Activated CD8-positive, alpha-beta memory T cell treated with anti-CD3 and anti-CD28 coated beads, Interleukin-2, amount 50 U/mL, for 24 hours (primary cell): ENCODE data around the gene FCER1G.

Source experiments
- DNase-seq: peaks from one replicate; pipeline ENCODE4 v3.0.0-alpha.2; 2020; ENCODE audit errors: extremely low read depth

The FCER1G gene

GRCh38 chr1:161215076-161215475 lies at the start of gene FCER1G:
FCER1G (plus strand) TSS chr1:161215295; CDS start chr1:161215322, 27 bp downstream.
- DNase-seq = no peak

DNA sequence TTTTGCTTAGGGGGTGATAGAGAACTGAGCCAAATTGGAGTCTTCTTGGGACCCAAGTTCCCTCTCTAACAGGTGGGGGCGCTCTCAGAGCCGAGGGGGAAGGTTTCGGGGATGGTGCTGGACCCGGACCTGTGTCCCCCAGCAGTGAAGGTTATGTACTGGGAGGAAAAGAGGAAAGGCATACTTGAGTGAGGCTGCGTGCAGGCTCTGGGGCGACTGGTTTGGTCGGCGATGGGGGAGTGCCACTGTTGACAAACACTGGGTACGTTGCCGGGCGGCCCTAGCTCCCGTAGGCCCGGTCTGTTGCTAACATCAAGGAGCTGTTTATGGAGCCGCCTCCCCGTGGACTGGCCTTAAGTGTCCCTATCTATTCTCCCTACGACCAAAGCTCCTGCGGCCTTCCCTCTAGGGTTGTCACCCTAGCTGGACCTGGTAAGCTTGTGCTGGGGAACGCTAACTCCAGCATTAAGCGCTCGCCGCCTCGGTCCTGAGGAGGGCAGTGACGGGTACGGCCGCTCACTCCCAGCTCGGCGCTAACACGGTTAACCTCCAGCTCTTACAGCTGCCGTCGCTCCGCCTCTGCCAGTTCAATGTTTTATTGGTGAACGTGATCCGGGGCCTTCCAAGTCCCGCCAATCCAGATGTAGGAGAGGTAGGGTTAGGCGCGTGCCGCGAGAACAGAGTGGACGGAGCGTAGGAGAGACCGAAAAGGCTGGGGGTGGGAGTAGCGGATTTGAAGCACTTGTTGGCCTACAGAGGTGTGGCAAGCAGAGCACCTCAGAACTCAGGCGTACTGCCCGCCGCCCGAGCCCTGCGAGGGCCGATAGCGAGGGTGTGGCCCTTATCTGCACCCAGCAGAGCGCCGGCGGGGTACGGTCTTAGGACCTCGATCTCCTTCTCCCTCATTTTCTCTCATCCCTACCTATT lies 49.1 kb upstream of the FCER1G start, which contains the start of gene PPOX:
TSS of gene PPOX (plus strand) at position 685 of the 927 bp plus-strand sequence. CDS start 422 bp downstream, outside the sequence.
- DNase-seq = peak; percentile 89

GRCh38 chr1:161166669-161167548 lies 48.2 kb upstream of the FCER1G start:
- no peak for DNase-seq

DNA sequence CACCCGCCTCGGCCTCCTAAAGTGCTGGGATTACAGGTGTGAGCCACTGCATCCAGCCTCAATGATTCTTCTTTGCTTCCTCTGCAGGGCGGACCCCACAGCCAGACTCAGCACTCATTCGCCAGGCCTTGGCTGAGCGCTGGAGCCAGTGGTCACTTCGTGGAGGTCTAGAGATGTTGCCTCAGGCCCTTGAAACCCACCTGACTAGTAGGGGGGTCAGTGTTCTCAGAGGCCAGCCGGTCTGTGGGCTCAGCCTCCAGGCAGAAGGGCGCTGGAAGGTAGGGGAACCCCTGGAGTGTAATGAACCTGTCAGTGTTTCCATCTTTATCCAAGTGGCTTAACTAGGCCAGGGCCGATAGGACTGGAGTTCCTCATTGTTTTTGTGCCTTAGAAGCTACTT lies 46.2 kb upstream of the FCER1G start:
- no peak for DNase-seq

GRCh38 chr1:161171191-161171590 lies 43.9 kb upstream of the FCER1G start:
- DNase-seq = no peak

DNA sequence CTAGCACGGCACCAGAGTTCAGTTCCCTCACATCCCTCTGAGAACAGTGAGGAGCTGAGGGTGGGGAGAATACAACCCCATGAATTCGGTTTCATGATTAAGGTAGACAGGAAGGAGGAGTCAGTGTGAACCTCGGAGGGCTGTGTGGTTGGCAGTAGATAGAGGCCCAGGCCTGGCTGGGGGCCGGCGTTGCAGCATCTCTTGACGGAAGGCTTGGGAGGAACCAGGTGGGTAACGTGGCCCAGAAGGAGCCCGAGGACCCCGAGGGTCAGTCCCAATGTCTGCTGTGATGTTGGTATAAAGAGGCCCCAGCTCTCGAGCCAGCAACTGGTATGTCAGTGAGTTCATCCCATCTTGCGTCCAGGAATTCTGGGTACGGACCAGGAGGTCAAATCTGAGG lies 43.4 kb upstream of the FCER1G start:
- DNase-seq = no peak

GRCh38 chr1:161172349-161172748 lies 42.7 kb upstream of the FCER1G start:
- DNase-seq = no peak

DNA sequence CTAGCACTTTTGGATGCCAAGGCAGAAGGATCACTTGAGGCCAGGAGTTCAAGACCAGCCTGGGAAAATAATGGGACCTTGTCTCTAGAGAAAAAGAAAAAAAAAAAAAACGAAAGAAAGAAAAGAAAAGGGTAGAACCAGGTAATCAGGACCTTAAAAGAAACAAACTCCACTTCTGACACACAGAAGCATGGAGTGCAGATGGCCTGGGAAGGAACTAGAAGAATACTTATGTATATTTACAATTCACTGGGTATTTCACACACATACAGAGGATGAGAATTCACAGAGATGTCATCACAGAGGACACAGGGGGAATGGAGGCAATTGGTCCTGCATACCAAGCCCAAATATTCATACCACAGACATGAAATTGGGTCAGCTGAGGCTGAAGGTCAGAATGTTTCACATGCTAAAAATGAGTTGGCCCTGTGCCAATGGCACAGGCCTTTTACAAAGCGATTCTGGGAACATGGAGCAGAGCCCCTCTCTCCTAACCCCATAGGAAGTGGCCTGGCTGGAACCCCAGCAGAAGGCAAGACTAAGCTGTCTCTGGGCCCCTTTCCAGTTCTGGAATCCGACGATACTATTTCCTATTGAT lies 42.2 kb upstream of the FCER1G start:
- no peak for DNase-seq

- DNase-seq = no peak
Measured at GRCh38 chr1:161173711-161174110, 41.4 kb upstream of the FCER1G start.

DNA sequence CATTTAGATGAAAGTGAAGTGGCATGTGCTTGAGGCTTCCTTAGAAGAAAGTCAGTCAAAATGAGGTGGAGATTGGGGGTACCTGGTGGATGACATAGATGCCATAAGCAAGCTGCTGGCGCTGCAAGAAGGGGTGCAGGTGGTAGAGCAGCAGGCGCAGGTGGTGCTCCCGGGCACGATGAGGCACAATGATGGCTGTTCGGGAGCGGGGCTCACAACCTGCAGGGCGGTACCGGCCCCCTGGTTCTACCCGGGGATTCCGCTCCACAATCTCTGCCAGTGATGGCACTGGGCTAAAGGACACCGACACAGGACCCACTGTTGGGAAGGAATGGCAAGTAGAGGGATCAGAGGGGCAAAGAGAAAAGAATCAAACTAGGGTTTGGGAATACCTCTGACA lies 40.2 kb upstream of the FCER1G start:
- no peak for DNase-seq

DNA sequence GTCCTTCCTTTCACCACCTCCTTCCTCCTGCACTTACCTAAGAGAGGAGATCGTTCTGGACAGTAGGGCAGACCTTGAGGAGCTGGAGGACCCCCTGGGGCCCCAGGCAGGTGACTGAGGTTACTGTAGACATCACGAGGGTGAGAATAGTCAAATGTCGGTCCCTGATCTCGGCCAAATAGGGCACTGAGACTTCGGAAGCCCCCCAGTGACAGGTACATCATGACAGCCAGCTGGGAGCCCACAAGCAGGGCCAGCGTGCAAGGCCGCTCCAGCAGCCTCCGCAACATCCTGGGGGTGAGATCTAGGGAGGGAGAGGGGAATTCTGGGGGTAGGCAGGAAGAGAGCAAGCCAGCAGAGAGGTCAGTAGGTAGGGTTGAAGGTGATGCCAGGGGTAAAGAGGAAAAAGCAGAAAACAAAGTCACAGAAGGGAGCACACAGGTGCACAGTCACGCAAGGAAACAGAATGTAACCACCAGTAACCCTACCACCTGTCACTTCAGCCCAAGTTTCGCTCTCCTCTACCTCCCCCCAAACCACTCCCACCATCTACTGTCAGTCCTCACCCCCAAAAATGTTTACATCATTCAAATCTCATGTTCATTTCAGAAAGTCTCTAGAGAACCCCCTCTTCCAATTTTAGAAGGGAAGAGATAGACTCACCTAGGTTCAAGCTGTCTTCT lies 39.2 kb upstream of the FCER1G start:
- DNase-seq = no peak

DNA sequence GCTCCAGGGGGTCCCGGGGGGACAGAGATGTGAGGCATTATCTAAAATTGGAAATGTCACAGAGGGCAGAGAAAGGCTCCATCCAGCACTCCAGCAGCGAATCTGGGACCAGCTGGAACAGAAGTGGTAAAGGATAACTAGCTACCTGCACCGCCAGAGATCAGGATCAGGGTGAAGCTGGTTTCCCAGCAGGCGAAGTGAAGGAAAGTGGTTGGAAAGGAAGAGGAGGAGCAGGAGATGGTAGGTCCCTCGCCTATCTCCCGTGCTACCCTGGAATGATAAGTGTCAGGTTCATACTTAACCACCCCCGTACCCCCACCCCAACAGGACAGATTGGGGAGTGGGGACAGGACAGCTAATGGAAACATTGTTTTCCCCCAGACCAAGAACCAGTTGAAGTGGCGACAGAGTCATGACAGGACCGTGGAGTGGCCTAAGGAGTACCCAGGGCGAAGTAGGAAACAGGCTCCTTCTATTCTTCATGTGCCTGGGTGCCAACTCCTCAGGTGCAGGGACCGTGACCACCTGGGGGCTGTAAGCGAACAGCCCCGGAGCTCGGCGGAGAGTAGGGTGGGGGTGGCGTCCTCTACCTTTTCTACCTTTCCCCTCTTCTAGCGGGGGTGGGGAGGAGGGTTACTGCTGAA lies 38.5 kb upstream of the FCER1G start:
- no peak for DNase-seq

DNA sequence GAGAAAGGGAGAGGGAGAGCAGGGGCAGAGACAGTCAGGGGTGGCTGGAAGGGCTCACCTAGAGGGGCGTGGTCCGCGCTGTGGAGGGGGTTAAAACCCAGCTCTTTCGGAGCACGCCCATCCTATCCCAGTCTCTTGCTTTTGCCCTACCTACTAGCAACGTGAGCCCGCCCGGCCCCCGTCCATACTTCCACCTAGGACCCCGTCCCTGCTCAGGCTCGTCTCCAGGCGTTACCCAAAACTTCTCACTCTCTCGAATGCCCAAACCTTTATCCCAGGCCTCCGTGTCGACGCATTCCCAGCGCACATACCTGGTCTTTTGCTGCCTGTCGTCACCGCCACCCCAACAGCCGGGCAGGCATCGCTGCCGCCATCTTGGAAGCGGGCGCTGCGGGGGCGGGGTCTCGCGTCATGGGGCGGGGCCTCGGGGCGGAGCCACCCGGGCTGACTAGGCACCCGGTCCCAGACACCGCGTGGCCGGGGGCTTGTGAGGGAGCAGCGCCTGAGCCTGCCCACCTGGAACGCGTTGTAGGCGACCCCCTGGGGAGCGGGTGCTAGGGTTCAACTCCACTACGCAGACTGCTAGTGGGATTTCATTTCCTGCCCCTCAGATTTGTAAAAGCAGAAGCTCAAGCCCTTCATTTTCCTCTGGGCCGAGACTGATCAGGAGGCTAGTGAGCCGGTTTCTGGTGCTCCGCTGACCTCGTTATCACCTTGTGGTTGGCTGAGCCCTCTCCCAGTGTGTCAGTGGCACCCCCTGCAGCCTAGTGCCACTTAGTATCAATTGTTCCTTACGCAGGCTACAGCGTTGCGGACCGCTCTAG lies 37.8 kb upstream of the FCER1G start, which contains the start of gene B4GALT3:
TSS of gene B4GALT3 (minus strand) at position 396 of the 824 bp plus-strand sequence. CDS start 1,447 bp downstream, outside the sequence.
- DNase-seq = peak; percentile 83

- no peak for DNase-seq
Measured at GRCh38 chr1:161177936-161178244, 37.2 kb upstream of the FCER1G start.

DNA sequence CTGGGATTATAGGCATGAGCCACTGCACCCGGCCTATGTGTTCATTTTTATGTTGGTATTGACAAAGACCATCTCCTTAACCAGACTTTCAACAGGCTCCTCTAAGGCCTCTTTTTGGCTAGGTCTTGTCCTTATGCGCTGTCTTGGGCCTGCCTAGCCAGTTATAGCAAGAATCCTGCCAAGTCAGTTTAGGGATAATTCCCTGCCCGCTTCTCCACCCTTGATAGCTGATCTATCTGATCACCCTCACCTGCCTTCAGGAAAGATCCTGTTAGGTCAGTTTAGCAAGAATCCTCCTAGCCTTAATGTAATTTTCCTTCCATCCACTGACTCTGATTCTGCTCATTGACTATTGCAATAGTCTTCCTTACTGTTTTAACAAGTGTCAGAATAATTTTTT lies 35.4 kb upstream of the FCER1G start:
- no peak for DNase-seq

DNA sequence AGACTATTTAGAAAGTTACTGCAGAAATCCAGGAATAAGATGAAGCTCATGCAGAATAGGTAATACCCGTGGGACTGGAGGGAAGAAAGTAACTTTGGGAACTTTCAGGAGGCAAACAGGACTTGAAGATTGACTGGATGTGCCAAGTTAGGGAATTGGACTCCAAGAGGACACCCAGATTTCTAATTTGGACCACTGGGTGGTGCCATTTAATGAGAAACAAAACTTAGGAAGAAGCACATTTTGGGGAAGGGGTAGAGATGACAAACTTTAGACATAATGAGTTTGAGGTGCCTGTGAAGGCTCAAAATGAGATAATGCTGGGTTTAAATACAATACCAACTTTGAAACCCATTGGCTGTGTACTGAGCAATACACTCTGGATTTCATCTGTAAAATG lies 34.5 kb upstream of the FCER1G start:
- no peak for DNase-seq

GRCh38 chr1:161182214-161182613 lies 32.9 kb upstream of the FCER1G start:
- DNase-seq = no peak

DNA sequence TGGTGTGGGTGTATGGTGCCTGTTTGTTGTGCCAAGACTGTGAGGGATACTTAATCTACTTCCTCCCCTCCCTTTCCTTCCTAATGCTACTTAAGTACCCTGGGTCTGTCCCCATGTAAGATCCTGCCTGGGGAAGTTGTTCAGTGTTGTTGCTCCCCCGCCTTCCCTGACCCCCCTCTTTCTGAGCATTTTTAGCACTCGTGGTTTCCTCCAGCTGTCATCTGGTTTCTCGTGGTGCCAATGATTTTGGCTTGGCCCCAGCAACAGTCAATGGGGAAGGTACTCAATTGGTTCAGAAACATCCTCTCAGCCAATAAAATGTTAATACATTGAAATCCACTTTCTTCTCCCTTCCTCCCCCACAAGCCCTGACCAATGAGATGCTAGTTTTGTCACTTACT lies 29.8 kb upstream of the FCER1G start:
- DNase-seq = peak; percentile 45

DNA sequence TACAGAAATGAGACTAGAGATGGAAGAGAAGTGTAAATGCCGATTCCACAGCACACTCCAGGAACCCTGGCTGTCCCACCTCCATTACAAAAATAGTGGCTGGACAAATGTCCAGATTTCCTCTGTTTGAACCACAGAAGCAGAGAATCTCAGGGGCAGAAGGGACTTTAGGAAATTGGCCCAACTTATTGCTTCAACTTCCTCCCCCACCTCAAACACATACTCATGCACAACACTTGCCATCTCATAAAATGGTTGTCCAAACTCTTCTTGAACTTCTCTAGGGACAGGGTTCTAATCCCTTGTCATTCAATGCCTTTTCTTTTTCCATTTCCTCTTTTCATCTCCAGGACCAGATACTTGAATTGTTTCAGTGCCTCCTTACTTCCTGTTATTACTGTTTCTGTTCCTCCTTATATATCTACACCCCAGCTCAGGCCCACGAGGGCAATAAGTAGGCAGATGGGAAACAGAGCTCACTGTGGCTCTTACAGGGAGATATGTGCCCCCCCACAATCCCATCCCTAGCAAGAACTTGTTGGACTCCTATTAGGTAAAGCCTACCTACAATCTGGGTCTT lies 29.3 kb upstream of the FCER1G start:
- no peak for DNase-seq

DNA sequence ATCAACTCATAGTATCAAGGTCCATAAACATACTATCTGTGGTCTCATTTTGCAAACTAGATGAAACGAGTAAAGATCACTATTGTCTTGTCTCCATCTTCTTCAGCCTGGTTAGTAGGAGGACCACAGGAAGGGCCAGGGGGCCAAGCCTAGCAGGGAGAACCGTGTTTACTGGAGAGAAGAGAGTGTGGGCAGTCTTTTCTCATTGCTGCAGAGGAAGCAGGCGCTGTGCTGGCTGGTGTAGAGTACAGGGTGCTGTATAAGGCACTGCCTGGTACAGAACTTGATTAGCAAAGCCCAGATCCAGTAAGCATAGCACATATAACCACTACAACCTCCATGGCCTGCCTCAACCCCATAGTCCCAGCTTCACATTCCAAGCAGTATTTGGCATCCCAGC lies 27.8 kb upstream of the FCER1G start:
- DNase-seq = no peak
